WTC11 (cell line): ENCODE results near the gene POGLUT2. TPM values are rescaled to one million over a fixed set of nuclear protein-coding genes. Genes with fewer than 3 reads are reported as not detected.

Experiments
- ATAC-seq: fragments of 200-7000 bp; cut with Tn5 transposase; 2 replicates; pipeline ENCODE4 v1.10.0; 2021; ENCODE audit warnings: mild to moderate bottlenecking, moderate library complexity
- CTCF ChIA-PET: fragments of 300-600 bp; sonication (Branson Sonifier 250); formaldehyde crosslinking; loops from one replicate; lab custom pipeline; 2021; ENCODE audit warnings: antibody characterized with exemption; lab: Charles Lee
- POLR2A ChIA-PET: fragments of 350-600 bp; sonication (Branson Sonifier 250); formaldehyde crosslinking; loops from one replicate; lab custom pipeline; 2021; ENCODE audit warnings: antibody characterized with exemption; lab: Charles Lee
- DNase-seq: peaks from one replicate; pipeline ENCODE4 v3.0.0; 2021; ENCODE audit warnings: low spot score
- H3K27ac Mint-ChIP-seq: 2 replicates; pipeline ENCODE4 v1.8.0; 2021; ENCODE audit warnings: mixed read lengths
- H3K27me3 Mint-ChIP-seq: 2 replicates; pipeline ENCODE4 v1.8.0; 2021; ENCODE audit warnings: low read depth, mild to moderate bottlenecking, moderate library complexity, mixed read lengths
- H3K36me3 Mint-ChIP-seq: 2 replicates; pipeline ENCODE4 v1.8.0; 2021; ENCODE audit warnings: mixed read lengths
- H3K4me1 Mint-ChIP-seq: 2 replicates; pipeline ENCODE4 v1.8.0; 2022; ENCODE audit warnings: mixed read lengths
- H3K4me3 Mint-ChIP-seq: 2 replicates; pipeline ENCODE4 v1.8.0; 2021; ENCODE audit warnings: mild to moderate bottlenecking, moderate library complexity, mixed read lengths
- H3K9me3 Mint-ChIP-seq: 2 replicates; pipeline ENCODE4 v1.8.0; 2021; ENCODE audit warnings: mixed read lengths
- ATF6 ChIP-seq: sonication (generic); formaldehyde crosslinking; IDR thresholded peaks from 2 replicates; pipeline ENCODE4 v1.8.1; 2023; ENCODE audit warnings: mild to moderate bottlenecking, missing genetic modification reagents
- E2F5 ChIP-seq: sonication (generic); formaldehyde crosslinking; IDR thresholded peaks from 2 replicates; pipeline ENCODE4 v1.8.1; 2022; ENCODE audit warnings: mild to moderate bottlenecking, moderate library complexity, missing genetic modification reagents
- EMX1 ChIP-seq: fragments of 250-450 bp; sonication (Bioruptor Pico); IDR thresholded peaks from 2 replicates; pipeline ENCODE4 v1.8.0; 2021; ENCODE audit warnings: mild to moderate bottlenecking
- ERG ChIP-seq: fragments of 250-450 bp; sonication (Bioruptor Pico); IDR thresholded peaks from 2 replicates; pipeline ENCODE4 v1.8.0; 2021; ENCODE audit warnings: mild to moderate bottlenecking
- FOXP4 ChIP-seq: sonication (generic); formaldehyde crosslinking; IDR thresholded peaks from 2 replicates; pipeline ENCODE4 v1.8.0; 2022; ENCODE audit warnings: mild to moderate bottlenecking, missing genetic modification reagents
- GABPB1 ChIP-seq: sonication (generic); formaldehyde crosslinking; IDR thresholded peaks from 2 replicates; pipeline ENCODE4 v1.8.1; 2023; ENCODE audit warnings: mild to moderate bottlenecking, missing genetic modification reagents
- IRF1 ChIP-seq: sonication (generic); formaldehyde crosslinking; IDR thresholded peaks from 2 replicates; pipeline ENCODE4 v1.8.0; 2023; ENCODE audit warnings: missing genetic modification reagents
- IRF2 ChIP-seq: sonication (generic); formaldehyde crosslinking; IDR thresholded peaks from 2 replicates; pipeline ENCODE4 v1.8.0; 2022; ENCODE audit warnings: low read depth, missing genetic modification reagents, borderline replicate concordance
- MLX ChIP-seq: sonication (generic); formaldehyde crosslinking; IDR thresholded peaks from 2 replicates; pipeline ENCODE4 v1.8.1; 2023; ENCODE audit warnings: mild to moderate bottlenecking, missing genetic modification reagents, moderate library complexity
- MYBL2 ChIP-seq: sonication (generic); formaldehyde crosslinking; IDR thresholded peaks from 2 replicates; pipeline ENCODE4 v1.8.1; 2023; ENCODE audit warnings: mild to moderate bottlenecking, moderate library complexity, missing genetic modification reagents
- NFE2L1 ChIP-seq: sonication (generic); formaldehyde crosslinking; IDR thresholded peaks from 2 replicates; pipeline ENCODE4 v1.8.1; 2023; ENCODE audit warnings: missing genetic modification reagents
- NR1H2 ChIP-seq: sonication (generic); formaldehyde crosslinking; IDR thresholded peaks from 2 replicates; pipeline ENCODE4 v1.9.0; 2021; ENCODE audit warnings: mild to moderate bottlenecking, moderate library complexity, missing genetic modification reagents
- NR2C2 ChIP-seq: sonication (generic); formaldehyde crosslinking; IDR thresholded peaks from 2 replicates; pipeline ENCODE4 v1.8.0; 2022; ENCODE audit warnings: mild to moderate bottlenecking, missing genetic modification reagents
- OVOL2 ChIP-seq: fragments of 250-450 bp; sonication (Bioruptor Pico); IDR thresholded peaks from 2 replicates; pipeline ENCODE4 v1.9.0; 2021; ENCODE audit warnings: mild to moderate bottlenecking, borderline replicate concordance
- RELA ChIP-seq: sonication (generic); formaldehyde crosslinking; IDR thresholded peaks from 2 replicates; pipeline ENCODE4 v1.8.1; 2022; ENCODE audit warnings: missing genetic modification reagents, mild to moderate bottlenecking, borderline replicate concordance
- SOX15 ChIP-seq: fragments of 250-450 bp; sonication (Bioruptor Pico); IDR thresholded peaks from 2 replicates; pipeline ENCODE4 v1.9.0; 2021; ENCODE audit warnings: mild to moderate bottlenecking
- SP1 ChIP-seq: sonication (generic); formaldehyde crosslinking; conservative IDR thresholded peaks from 2 replicates; pipeline ENCODE4 v1.8.1; 2022; ENCODE audit warnings: missing genetic modification reagents
- USF2 ChIP-seq: sonication (generic); formaldehyde crosslinking; IDR thresholded peaks from 2 replicates; pipeline ENCODE4 v1.8.1; 2023; ENCODE audit warnings: mild to moderate bottlenecking, missing genetic modification reagents, moderate library complexity
- ZBTB21 ChIP-seq: sonication (generic); formaldehyde crosslinking; IDR thresholded peaks from 2 replicates; pipeline ENCODE4 v1.8.1; 2023; ENCODE audit warnings: mild to moderate bottlenecking, missing genetic modification reagents, borderline replicate concordance
- ZMAT4 ChIP-seq: fragments of 250-450 bp; sonication (Bioruptor Pico); IDR thresholded peaks from 2 replicates; pipeline ENCODE4 v1.9.0; 2021; ENCODE audit warnings: mild to moderate bottlenecking
- ZNF232 ChIP-seq: sonication (generic); formaldehyde crosslinking; IDR thresholded peaks from 2 replicates; pipeline ENCODE4 v1.8.0; 2022; ENCODE audit warnings: mild to moderate bottlenecking, missing genetic modification reagents
- ZNF671 ChIP-seq: fragments of 250-450 bp; sonication (Bioruptor Pico); IDR thresholded peaks from 2 replicates; pipeline ENCODE4 v1.8.0; 2021; ENCODE audit warnings: mild to moderate bottlenecking
- total RNA-seq: library from RNA; stranded (reverse); gene quantifications from 3 replicates; pipeline ENCODE4 v1.2.3, GENCODE V29; 2021

POGLUT2 gene
- total RNA-seq, 1 experiment from 2014 or later, result 17.2 TPM

GRCh38 chr13:102845630-102846260 lies 47.0 kb upstream of the POGLUT2 start, which contains the start of gene ERCC5 (continued):
- TF ChIP-seq MLX (CRISPR knock-in tag) (0 out of 2 replicates have a peak, but pooled peaks have one; percentile 36), IRF2 (no peak), ZNF232 (CRISPR knock-in tag) (peak; percentile 77; the same call in 1 of the 2 replicates), OVOL2 (CRISPR knock-in tag) (no peak), ZMAT4 (no peak), NR2C2 (no peak), USF2 (CRISPR knock-in tag) (peak; percentile 45; the same call in 1 of the 2 replicates), IRF1 (CRISPR knock-in tag) (0 out of 2 replicates have a peak, but pooled peaks have one; percentile 65), ERG (CRISPR knock-in tag) (no peak), NFE2L1 (CRISPR knock-in tag) (no peak), E2F5 (CRISPR knock-in tag) (peak; percentile 65), EMX1 (CRISPR knock-in tag) (no peak), GABPB1 (CRISPR knock-in tag) (peak; percentile 82), ZNF671 (CRISPR knock-in tag) (no peak)

- Mint-ChIP-seq H3K27ac (peak overlapping the region; percentile 95), H3K9me3 (no peaks in the 10 kb centered on the region), H3K36me3 (no peaks in the 10 kb centered on the region), H3K27me3 (no peaks in the 10 kb centered on the region), H3K4me3 (peak overlapping the region; percentile 95), H3K4me1 (peaks cover 12% of the 10 kb centered on the region)
- POLR2A ChIA-PET, result interaction anchor here (0.7 to 2.4 kb wide), 5 partner anchors 45 to 253 kb away, joined by 3 to 15 read pairs (median 3); partner anchors contain the start of gene TPP2
- TF ChIP-seq MYBL2, result 0 out of 2 replicates have a peak, but pooled peaks have one; percentile 6
- no peak for TF ChIP-seq ERG (CRISPR knock-in tag)
- DNase-seq (no peak), ATAC-seq (peak; percentile 35)
- CTCF ChIA-PET, result interaction anchor here (0.9 to 2.5 kb wide), 5 partner anchors 25 to 252 kb away, joined by 3 to 17 read pairs (median 15); partner anchors contain the start of gene TPP2
These were observed 46.5 kb upstream of the POGLUT2 start for GRCh38 chr13:102845289-102845629.

GRCh38 chr13:102839462-102839861 lies 40.7 kb upstream of the POGLUT2 start:
- CTCF ChIA-PET, result no interaction called here
- Mint-ChIP-seq H3K27ac (no peak overlapping the region), H3K4me1 (no peaks in the 10 kb centered on the region; the same call in 1 of the 2 replicates), H3K27me3 (no peaks in the 10 kb centered on the region), H3K9me3 (no peaks in the 10 kb centered on the region), H3K4me3 (no peak overlapping the region), H3K36me3 (no peaks in the 10 kb centered on the region)
- DNase-seq (no peak), ATAC-seq (no peak)
- POLR2A ChIA-PET, result no interaction called here
- no peak for TF ChIP-seq RELA (CRISPR knock-in tag)
- no peak for TF ChIP-seq SOX15 (CRISPR knock-in tag)
- TF ChIP-seq ERG (CRISPR knock-in tag), result no peak
- TF ChIP-seq FOXP4 (CRISPR knock-in tag), result no peak
- TF ChIP-seq ZBTB21 (CRISPR knock-in tag), result no peak
- TF ChIP-seq NR1H2 (CRISPR knock-in tag), result no peak
- TF ChIP-seq ATF6, result no peak
- no peak for TF ChIP-seq SP1
